B cell (primary cell): Measurements from ENCODE around the gene KCTD7. TPM values are rescaled to one million over a fixed set of nuclear protein-coding genes. Genes with fewer than 3 reads are reported as not detected.

Experiments
- ATAC-seq: fragments of 200-7000 bp; cut with Tn5 transposase; one replicate; pipeline ENCODE4 v1.10.0; 2021; ENCODE audit warnings: low read depth, mild to moderate bottlenecking, moderate number of reproducible peaks, moderate library complexity
- CTCF ChIA-PET: fragments of 350-600 bp; sonication (Branson Sonifier 250); formaldehyde crosslinking; loops from one replicate; lab custom pipeline; 2021; ENCODE audit warnings: antibody characterized with exemption, inconsistent platforms; lab: Charles Lee
- POLR2A ChIA-PET: fragments of 350-600 bp; sonication (Branson Sonifier 250); formaldehyde crosslinking; loops from one replicate; lab custom pipeline; 2021; ENCODE audit warnings: antibody characterized with exemption; lab: Charles Lee
- DNase-seq: peaks from one replicate; pipeline ENCODE4 v3.0.0; 2013
- H2AFZ ChIP-seq: 2 replicates; pipeline ENCODE4 v1.6.1; 2012; ENCODE audit warnings: mild to moderate bottlenecking, low read depth, low read length; ENCODE audit not compliant: insufficient read depth, poor library complexity, severe bottlenecking
- H3K27ac ChIP-seq, 2 donors: 1 replicate in 1 of 2; 2 replicates in 1 of 2; pipeline ENCODE4 v1.5.1; 2012 to 2013; ENCODE audit warnings: low read length in 2 of 2, mild to moderate bottlenecking in 2 of 2, moderate library complexity in 1 of 2
- H3K27me3 ChIP-seq, 4 experiments: fragments of 200-600 bp in 1 of 4; sonication (generic) in 1 of 4; replicated peaks in 1 of 4; 1 replicate in 2 of 4; 2 replicates in 2 of 4; pipeline versions ENCODE4 v1.6.1 to v1.7.0; 2013 to 2016; ENCODE audit warnings: low read length in 3 of 4, mild to moderate bottlenecking in 2 of 4, mixed read lengths in 1 of 4, moderate library complexity in 1 of 4; ENCODE audit not compliant: insufficient read depth in 4 of 4, control insufficient read depth in 3 of 4; ENCODE audit errors: control extremely low read depth in 1 of 4
- H3K36me3 ChIP-seq, 2 experiments: replicated peaks in 1 of 2; 1 replicate in 1 of 2; 2 replicates in 1 of 2; pipeline versions ENCODE4 v1.6.1 to v1.7.1; 2013; ENCODE audit warnings: low read length in 1 of 2; ENCODE audit not compliant: insufficient read depth in 2 of 2, control insufficient read depth in 1 of 2; ENCODE audit errors: control extremely low read depth in 1 of 2, extremely low read depth in 1 of 2
- H3K4me1 ChIP-seq, 2 donors: fragments of 200-600 bp in 1 of 2; sonication (generic) in 1 of 2; 1 replicate in 1 of 2; 2 replicates in 1 of 2; pipeline versions ENCODE4 v1.5.1 to v1.6.1; 2013 to 2017; ENCODE audit warnings: low read length in 2 of 2; ENCODE audit not compliant: control insufficient read depth in 2 of 2, insufficient read depth in 2 of 2
- H3K4me2 ChIP-seq: replicated peaks from 2 replicates; pipeline ENCODE3; 2012; ENCODE audit warnings: mild to moderate bottlenecking, low read depth, low read length; ENCODE audit not compliant: poor library complexity, severe bottlenecking
- H3K4me3 ChIP-seq, 5 experiments: fragments of 200-600 bp in 1 of 5; sonication (generic) in 1 of 5; 1 replicate in 3 of 5; 2 replicates in 2 of 5; pipeline versions ENCODE4 v1.5.1 to v1.7.0; 2011 to 2016; ENCODE audit warnings: low read length in 4 of 5, mild to moderate bottlenecking in 4 of 5, low read depth in 2 of 5, control low read depth in 1 of 5, moderate library complexity in 1 of 5; ENCODE audit not compliant: insufficient read depth in 1 of 5; ENCODE audit errors: control extremely low read depth in 1 of 5, extremely low read depth in 1 of 5
- H3K79me2 ChIP-seq: fragments of 200-600 bp; sonication (generic); one replicate; pipeline ENCODE4 v1.6.0; 2016; ENCODE audit warnings: low read length; ENCODE audit not compliant: control insufficient read depth, insufficient read depth
- H3K9ac ChIP-seq: fragments of 200-600 bp; sonication (generic); 2 replicates; pipeline ENCODE4 v1.6.1; 2017; ENCODE audit warnings: mild to moderate bottlenecking, low read length, moderate library complexity
- H3K9me3 ChIP-seq, 3 donors: one replicate each; pipeline versions ENCODE4 v1.6.1 to v1.7.1; 2013; ENCODE audit warnings: low read length in 2 of 3; ENCODE audit not compliant: control insufficient read depth in 2 of 3, insufficient read depth in 1 of 3; ENCODE audit errors: control extremely low read depth in 1 of 3
- H4K20me1 ChIP-seq: 2 replicates; pipeline ENCODE4 v1.6.0; 2012; ENCODE audit warnings: mild to moderate bottlenecking, low read length; ENCODE audit not compliant: insufficient read depth, control insufficient read depth, poor library complexity, severe bottlenecking
- H3K27ac Mint-ChIP-seq: one replicate; pipeline ENCODE4 v1.8.0; 2021; ENCODE audit warnings: mixed read lengths
- H3K27me3 Mint-ChIP-seq: one replicate; pipeline ENCODE4 v1.8.0; 2021; ENCODE audit warnings: mixed read lengths
- H3K4me1 Mint-ChIP-seq: one replicate; pipeline ENCODE4 v1.8.0; 2021; ENCODE audit warnings: mixed read lengths
- H3K4me3 Mint-ChIP-seq: one replicate; pipeline ENCODE4 v1.8.0; 2021; ENCODE audit warnings: mixed read lengths
- H3K9me3 Mint-ChIP-seq: one replicate; pipeline ENCODE4 v1.8.0; 2022; ENCODE audit warnings: mixed read lengths; ENCODE audit not compliant: insufficient read depth
- CTCF ChIP-seq: fragments of 200-600 bp; IDR thresholded peaks from one replicate; pipeline ENCODE4 v1.8.0; 2022; ENCODE audit warnings: antibody characterized with exemption, mild to moderate bottlenecking
- EZH2 ChIP-seq: IDR thresholded peaks from 2 replicates; pipeline ENCODE4 v1.6.1; 2012; ENCODE audit warnings: borderline replicate concordance, low read depth, mild to moderate bottlenecking, moderate library complexity, low read length; ENCODE audit not compliant: insufficient read depth, poor library complexity, severe bottlenecking
- WGBS: methylation state at CpG from one replicate; pipeline ENCODE4 v1.1.5; 2013; ENCODE audit warnings: missing lambda C conversion rate; ENCODE audit not compliant: insufficient coverage; 5-methylcytosine and 5-hydroxymethylcytosine counted together
- intact Hi-C: fragments of 100-400 bp; cut with micrococcal nuclease; formaldehyde crosslinking; loops from one replicate; pipeline ENCODE4 v1.10.0; 2022
- polyA plus RNA-seq: library from polyadenylated mRNA; depleted of rRNA; stranded (reverse); fragments of >200 nt; gene quantifications from 2 replicates; pipeline ENCODE4 v1.2.3, GENCODE V29; 2012
- total RNA-seq, 2 donors: library from RNA; stranded (reverse); fragments of 120-200 nt in 1 of 2; gene quantifications; 1 replicate in 1 of 2; 2 replicates in 1 of 2; pipeline versions ENCODE4 v1.2.3 to v1.2.4, GENCODE V29; 2013 to 2022

Gene KCTD7
- total and polyA plus RNA-seq, 2 donors (not counting 1 experiment from before 2014, with no cell fraction given): 44.4 to 48.2 TPM

GRCh38 chr7:66629222-66630062 is 761 bp downstream of the KCTD7 start:
- Mint-ChIP-seq H3K4me1 (peaks cover 52% of the 10 kb centered on the region), H3K9me3 (no peaks in the 10 kb centered on the region), H3K27me3 (no peaks in the 10 kb centered on the region), H3K27ac (peak overlapping the region; percentile 95), H3K4me3 (peak overlapping the region; percentile 96)
- no peak for TF ChIP-seq CTCF
- TF ChIP-seq EZH2: no peak
- H3K4me1 ChIP-seq: peaks cover 42 to 52% of the 10 kb centered on the region in 2 donors
- peak overlapping the region; percentile 83 for H3K4me2 ChIP-seq
- H2AFZ ChIP-seq: peak overlapping the region; percentile 83
- H3K27me3 ChIP-seq: no peaks in the 10 kb centered on the region
- intact Hi-C loops: loop anchor here (1.0 to 2.0 kb wide), 3 partner anchors 53 to 215 kb away; partner anchors contain the start of gene RABGEF1
- DNase-seq (peak; percentile 32), ATAC-seq (peak; percentile 14)
- WGBS: 63% methylated on average over 10 of the region's 35 CpGs
- peak overlapping the region; percentile 80 for H3K9ac ChIP-seq
- H4K20me1 ChIP-seq: peaks cover 14% of the 10 kb centered on the region
- POLR2A ChIA-PET: interaction anchor here (0.6 to 1.7 kb wide), 6 partner anchors 25 to 261 kb away, joined by 3 to 11 read pairs (median 6); partner anchors contain the start of gene RABGEF1
- peaks cover 0 to 12% of the 10 kb centered on the region in 2 experiments for H3K36me3 ChIP-seq
- CTCF ChIA-PET: no interaction called here
- H3K79me2 ChIP-seq: peaks cover 26% of the 10 kb centered on the region
- H3K9me3 ChIP-seq: no peaks in the 10 kb centered on the region
- H3K4me3 ChIP-seq: peak overlapping the region in 4 of 5 experiments; percentile 53 to 75 (median 66)
- peak overlapping the region; percentile 73 to 91 for H3K27ac ChIP-seq

- no peaks in the 10 kb centered on the region for H3K9me3 Mint-ChIP-seq
- CTCF ChIA-PET: interaction anchor here (1.0 to 1.3 kb wide), 2 partner anchors 18 to 117 kb away, joined by 3 to 5 read pairs; no protein-coding TSS in a partner anchor
- Histone ChIP-seq H2AFZ (no peak overlapping the region), H3K9ac (no peak overlapping the region), H3K36me3 (peaks cover 0 to 18% of the 10 kb centered on the region in 2 experiments), H3K27me3 (no peaks in the 10 kb centered on the region), H3K27ac (peak overlapping the region in 1 of 2 donors; percentile 91), H3K4me2 (peak overlapping the region; percentile 83), H3K79me2 (peaks cover 32% of the 10 kb centered on the region), H3K4me3 (peak overlapping the region in 1 of 5 experiments; percentile 1), H3K4me1 (peaks cover 42 to 59% of the 10 kb centered on the region in 2 donors), H4K20me1 (peaks cover 14% of the 10 kb centered on the region), H3K9me3 (no peaks in the 10 kb centered on the region)
- H3K4me1 Mint-ChIP-seq: peaks cover 54% of the 10 kb centered on the region
- peak overlapping the region; percentile 78 for H3K4me3 Mint-ChIP-seq
- POLR2A ChIA-PET: no interaction called here
- H3K27ac Mint-ChIP-seq: peak overlapping the region; percentile 88
- WGBS: no CpG with 5 or more reads among the region's 1 CpG
- intact Hi-C loops: no loop called here
- no peaks in the 10 kb centered on the region for H3K27me3 Mint-ChIP-seq
- no peak for TF ChIP-seq EZH2
- TF ChIP-seq CTCF: no peak
- DNase-seq (no peak), ATAC-seq (no peak)
Measured at GRCh38 chr7:66630531-66630930, 1.9 kb downstream of the KCTD7 start.
